HL-60 (cell line): ENCODE results near the gene HMCN2.

ENCODE experiments used
- CTCF ChIP-seq: IDR thresholded peaks from one replicate; pipeline ENCODE4 v1.5.1; 2011; ENCODE audit warnings: low read length, control low read depth, inconsistent platforms; ENCODE audit not compliant: insufficient read depth
- POLR2AphosphoS5 ChIP-seq: IDR thresholded peaks from 2 replicates; pipeline ENCODE4 v1.6.1; 2012; ENCODE audit warnings: low read depth
- REST ChIP-seq: IDR thresholded peaks from 2 replicates; pipeline ENCODE4 v1.6.1; 2012; ENCODE audit warnings: low read depth; ENCODE audit not compliant: insufficient replicate concordance

- TF ChIP-seq CTCF: no peak
- no peak for TF ChIP-seq POLR2AphosphoS5
- no peak for TF ChIP-seq REST
These were observed 161.8 kb downstream of the HMCN2 start for GRCh38 chr9:130427326-130427725.
